ENCODE measurements around the gene YWHAG.

YWHAG gene

GRCh38 chr7:76330261-76330660 is 28.5 kb downstream of the YWHAG start:
- no peak overlapping the region for H3K4me3 ChIP-seq (ENCODE audit: low read length)
- H3K4me1 ChIP-seq (ENCODE audit: insufficient read depth, low read length) = no peaks in the 10 kb centered on the region
- H3K27me3 ChIP-seq (ENCODE audit: insufficient read depth, low read length) = no peaks in the 10 kb centered on the region
- H3K9me3 ChIP-seq (ENCODE audit: insufficient read depth, low read depth, low read length) = no peaks in the 10 kb centered on the region
- H3K36me3 ChIP-seq (ENCODE audit: insufficient read depth, low read depth, low read length) = peaks cover 77% of the 10 kb centered on the region
- no peak overlapping the region for H3K9ac ChIP-seq (ENCODE audit: low read depth, low read length)
- no peak overlapping the region for H3K27ac ChIP-seq (ENCODE audit: low read length)

DNA sequence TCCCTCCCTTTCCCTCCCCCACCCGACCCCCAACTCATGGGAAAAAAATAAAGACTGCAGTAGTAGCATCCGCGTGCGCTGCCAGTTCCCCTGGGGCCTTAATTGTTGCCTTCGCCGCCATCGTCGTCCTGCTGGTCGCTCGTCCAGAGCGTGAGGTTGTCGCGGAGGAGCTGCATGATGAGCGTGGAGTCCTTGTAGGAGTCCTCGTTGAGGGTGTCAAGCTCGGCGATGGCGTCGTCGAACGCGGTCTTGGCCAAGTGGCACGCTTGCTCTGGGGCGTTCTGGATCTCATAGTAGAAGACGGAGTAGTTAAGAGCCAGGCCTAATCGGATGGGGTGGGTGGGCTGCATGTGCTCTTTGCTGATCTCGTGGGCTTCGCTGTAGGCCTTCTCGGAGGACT is 29.3 kb downstream of the YWHAG start:
- Histone ChIP-seq H3K9ac (ENCODE audit: low read depth, low read length) (no peak overlapping the region), H3K27me3 (ENCODE audit: insufficient read depth, low read length) (no peaks in the 10 kb centered on the region), H3K4me1 (ENCODE audit: insufficient read depth, low read length) (no peaks in the 10 kb centered on the region), H3K27ac (ENCODE audit: low read length) (no peak overlapping the region), H3K9me3 (ENCODE audit: insufficient read depth, low read depth, low read length) (no peaks in the 10 kb centered on the region), H3K36me3 (ENCODE audit: insufficient read depth, low read depth, low read length) (peaks cover 82% of the 10 kb centered on the region), H3K4me3 (ENCODE audit: low read length) (no peak overlapping the region)

GRCh38 chr7:76328389-76328788 is 30.4 kb downstream of the YWHAG start:
- Histone ChIP-seq H3K27ac (ENCODE audit: low read length) (no peak overlapping the region), H3K4me1 (ENCODE audit: insufficient read depth, low read length) (no peaks in the 10 kb centered on the region), H3K9me3 (ENCODE audit: insufficient read depth, low read depth, low read length) (no peaks in the 10 kb centered on the region), H3K36me3 (ENCODE audit: insufficient read depth, low read depth, low read length) (peaks cover 81% of the 10 kb centered on the region), H3K4me3 (ENCODE audit: low read length) (no peak overlapping the region), H3K9ac (ENCODE audit: low read depth, low read length) (no peak overlapping the region), H3K27me3 (ENCODE audit: insufficient read depth, low read length) (no peaks in the 10 kb centered on the region)

GRCh38 chr7:76327610-76328009 is 31.2 kb downstream of the YWHAG start:
- no peaks in the 10 kb centered on the region for H3K27me3 ChIP-seq (ENCODE audit: insufficient read depth, low read length)
- H3K9me3 ChIP-seq (ENCODE audit: insufficient read depth, low read depth, low read length) = no peaks in the 10 kb centered on the region
- no peak overlapping the region for H3K27ac ChIP-seq (ENCODE audit: low read length)
- no peak overlapping the region for H3K9ac ChIP-seq (ENCODE audit: low read depth, low read length)
- H3K4me1 ChIP-seq (ENCODE audit: insufficient read depth, low read length) = no peaks in the 10 kb centered on the region
- H3K36me3 ChIP-seq (ENCODE audit: insufficient read depth, low read depth, low read length) = peaks cover 85% of the 10 kb centered on the region
- H3K4me3 ChIP-seq (ENCODE audit: low read length) = no peak overlapping the region

GRCh38 chr7:76326646-76327233 is 32.1 kb downstream of the YWHAG start:
- H3K9me3 ChIP-seq (ENCODE audit: insufficient read depth, low read depth, low read length) = no peaks in the 10 kb centered on the region
- H3K4me3 ChIP-seq (ENCODE audit: low read length) = no peak overlapping the region
- no peak overlapping the region for H3K9ac ChIP-seq (ENCODE audit: low read depth, low read length)
- no peaks in the 10 kb centered on the region for H3K27me3 ChIP-seq (ENCODE audit: insufficient read depth, low read length)
- H3K27ac ChIP-seq (ENCODE audit: low read length) = no peak overlapping the region
- H3K36me3 ChIP-seq (ENCODE audit: insufficient read depth, low read depth, low read length) = peaks cover 86% of the 10 kb centered on the region
- H3K4me1 ChIP-seq (ENCODE audit: insufficient read depth, low read length) = no peaks in the 10 kb centered on the region

DNA sequence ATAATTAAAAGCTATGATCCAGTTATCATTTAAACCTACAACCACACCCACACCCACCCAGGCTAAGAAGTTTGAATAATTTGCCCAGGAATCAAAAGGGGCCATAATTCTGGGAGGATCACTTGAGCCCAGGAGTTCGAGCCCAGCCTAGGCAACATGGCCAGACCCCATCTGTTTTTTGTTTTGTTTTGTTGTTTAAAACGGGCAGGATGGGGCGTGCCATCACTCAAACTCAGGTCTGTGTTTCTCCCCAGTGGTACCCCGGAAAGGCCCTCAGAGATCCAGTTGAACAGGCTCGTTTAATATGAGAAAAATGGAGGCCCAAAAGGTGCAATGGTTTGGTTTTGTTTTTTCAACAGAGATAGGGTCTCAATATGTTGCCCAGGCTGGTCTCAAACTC is 33.0 kb downstream of the YWHAG start:
- Histone ChIP-seq H3K27me3 (ENCODE audit: insufficient read depth, low read length) (no peaks in the 10 kb centered on the region), H3K27ac (ENCODE audit: low read length) (no peak overlapping the region), H3K4me1 (ENCODE audit: insufficient read depth, low read length) (no peaks in the 10 kb centered on the region), H3K9ac (ENCODE audit: low read depth, low read length) (no peak overlapping the region), H3K36me3 (ENCODE audit: insufficient read depth, low read depth, low read length) (peaks cover 82% of the 10 kb centered on the region), H3K4me3 (ENCODE audit: low read length) (no peak overlapping the region), H3K9me3 (ENCODE audit: insufficient read depth, low read depth, low read length) (no peaks in the 10 kb centered on the region)

DNA sequence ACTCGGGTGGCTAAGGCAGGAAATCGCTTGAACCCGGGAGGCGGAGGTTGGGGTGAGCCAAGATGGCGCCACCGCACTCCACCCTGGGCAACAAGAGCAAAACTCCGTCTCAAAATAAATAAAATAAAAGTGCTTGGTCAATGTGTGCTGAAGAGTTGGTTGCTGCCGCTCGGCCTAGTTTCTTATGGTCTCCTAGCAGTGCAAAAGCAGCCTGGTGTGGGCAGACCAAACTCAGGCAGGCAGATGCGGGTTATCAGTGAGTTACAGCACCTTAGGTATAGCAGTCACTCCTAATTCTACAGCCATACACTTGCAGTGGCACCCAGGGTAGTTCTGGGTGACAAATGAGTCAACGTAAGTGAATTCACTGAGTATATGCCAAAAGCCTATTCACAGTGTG is 33.7 kb downstream of the YWHAG start:
- Histone ChIP-seq H3K4me3 (ENCODE audit: low read length) (no peak overlapping the region), H3K27me3 (ENCODE audit: insufficient read depth, low read length) (no peaks in the 10 kb centered on the region), H3K9me3 (ENCODE audit: insufficient read depth, low read depth, low read length) (no peaks in the 10 kb centered on the region), H3K27ac (ENCODE audit: low read length) (no peak overlapping the region), H3K9ac (ENCODE audit: low read depth, low read length) (no peak overlapping the region), H3K36me3 (ENCODE audit: insufficient read depth, low read depth, low read length) (peaks cover 75% of the 10 kb centered on the region), H3K4me1 (ENCODE audit: insufficient read depth, low read length) (no peaks in the 10 kb centered on the region)

GRCh38 chr7:76318488-76319353 is 40.1 kb downstream of the YWHAG start:
- Histone ChIP-seq H3K4me1 (ENCODE audit: insufficient read depth, low read length) (peaks cover 8% of the 10 kb centered on the region; the same call in 1 of the 2 replicates), H3K27ac (ENCODE audit: low read length) (peak overlapping the region; percentile 41), H3K27me3 (ENCODE audit: insufficient read depth, low read length) (no peaks in the 10 kb centered on the region), H3K9me3 (ENCODE audit: insufficient read depth, low read depth, low read length) (no peaks in the 10 kb centered on the region), H3K36me3 (ENCODE audit: insufficient read depth, low read depth, low read length) (peaks cover 15% of the 10 kb centered on the region), H3K4me3 (ENCODE audit: low read length) (peak overlapping the region; percentile 70), H3K9ac (ENCODE audit: low read depth, low read length) (peak overlapping the region; percentile 93)

- peak overlapping the region; percentile 70 for H3K4me3 ChIP-seq (ENCODE audit: low read length)
- peak overlapping the region; percentile 93 for H3K9ac ChIP-seq (ENCODE audit: low read depth, low read length)
- H3K4me1 ChIP-seq (ENCODE audit: insufficient read depth, low read length) = peaks cover 8% of the 10 kb centered on the region; the same call in 1 of the 2 replicates
- H3K27me3 ChIP-seq (ENCODE audit: insufficient read depth, low read length) = no peaks in the 10 kb centered on the region
- peak overlapping the region; percentile 96 for H3K27ac ChIP-seq (ENCODE audit: low read length)
- no peaks in the 10 kb centered on the region for H3K9me3 ChIP-seq (ENCODE audit: insufficient read depth, low read depth, low read length)
- H3K36me3 ChIP-seq (ENCODE audit: insufficient read depth, low read depth, low read length) = peaks cover 12% of the 10 kb centered on the region
These were observed 40.9 kb downstream of the YWHAG start for GRCh38 chr7:76317782-76318487.

GRCh38 chr7:76316984-76317781 is 41.6 kb downstream of the YWHAG start:
- Histone ChIP-seq H3K9ac (ENCODE audit: low read depth, low read length) (peak overlapping the region; percentile 93; the same call in 1 of the 2 replicates), H3K4me1 (ENCODE audit: insufficient read depth, low read length) (peaks cover 8% of the 10 kb centered on the region; the same call in 1 of the 2 replicates), H3K36me3 (ENCODE audit: insufficient read depth, low read depth, low read length) (peaks cover 5% of the 10 kb centered on the region), H3K27ac (ENCODE audit: low read length) (peak overlapping the region; percentile 96), H3K27me3 (ENCODE audit: insufficient read depth, low read length) (no peaks in the 10 kb centered on the region), H3K9me3 (ENCODE audit: insufficient read depth, low read depth, low read length) (no peaks in the 10 kb centered on the region), H3K4me3 (ENCODE audit: low read length) (peak overlapping the region; percentile 70)

GRCh38 chr7:76315364-76315763 is 43.4 kb downstream of the YWHAG start:
- Histone ChIP-seq H3K4me1 (ENCODE audit: insufficient read depth, low read length) (peaks cover 8% of the 10 kb centered on the region; the same call in 1 of the 2 replicates), H3K36me3 (ENCODE audit: insufficient read depth, low read depth, low read length) (no peaks in the 10 kb centered on the region), H3K4me3 (ENCODE audit: low read length) (no peak overlapping the region), H3K27me3 (ENCODE audit: insufficient read depth, low read length) (no peaks in the 10 kb centered on the region), H3K9me3 (ENCODE audit: insufficient read depth, low read depth, low read length) (no peaks in the 10 kb centered on the region), H3K27ac (ENCODE audit: low read length) (no peak overlapping the region), H3K9ac (ENCODE audit: low read depth, low read length) (no peak overlapping the region)

Measured in iPS-20b (cell line).